GM12878 (cell line): ENCODE results near the gene HERC5. TPM values are rescaled to one million over a fixed set of nuclear protein-coding genes. Genes with fewer than 3 reads are reported as not detected.

ENCODE experiments used
- ATAC-seq: fragments of 200-7000 bp; cut with Tn5 transposase; 3 replicates; pipeline ENCODE4 v1.9.1; 2020; ENCODE audit warnings: mild to moderate bottlenecking, moderate library complexity
- BruUV-seq: library from RNA; stranded (reverse); fragments of 400-500 nt; replicated peaks from 2 replicates; lab custom pipeline; 2021; lab: Mats Ljungman, UMichigan
- CTCF ChIA-PET: fragments of 300-600 bp; sonication (Branson Sonifier 250); formaldehyde crosslinking; extraction: SDS; loops from one replicate; lab custom pipeline; 2021; ENCODE audit warnings: inconsistent platforms; lab: Yijun Ruan, JAX
- POLR2A ChIA-PET: fragments of 350-600 bp; formaldehyde crosslinking; extraction: SDS; loops from one replicate; lab custom pipeline; 2021; ENCODE audit warnings: inconsistent platforms; lab: Charles Lee
- RAD21 ChIA-PET: fragments of 300-600 bp; sonication (Branson Sonifier 250); formaldehyde crosslinking; loops from one replicate; lab custom pipeline; 2023; ENCODE audit warnings: antibody characterized with exemption; ENCODE audit not compliant: unreplicated experiment; lab: Charles Lee
- SMC1A ChIA-PET: fragments of 300-600 bp; sonication (Branson Sonifier 250); formaldehyde crosslinking; loops from one replicate; lab custom pipeline; 2023; ENCODE audit not compliant: unreplicated experiment, uncharacterized antibody; lab: Charles Lee
- DNase-seq: peaks from one replicate; pipeline ENCODE4 v3.0.0-alpha.2; 2011; ENCODE audit warnings: low read depth, low spot score
- FAIRE-seq: peaks from 3 replicates; lab custom pipeline; 2011; peaks lifted over from hg19 to GRCh38; lab: Jason Lieb, UNC
- H2AFZ ChIP-seq: 2 replicates; pipeline ENCODE4 v1.6.0; 2011; ENCODE audit warnings: low read depth, low read length, control low read depth; ENCODE audit not compliant: control insufficient read depth
- H3K27ac ChIP-seq: 2 replicates; pipeline ENCODE4 v1.5.1; 2011; ENCODE audit warnings: control low read depth; ENCODE audit not compliant: control insufficient read depth, insufficient read depth
- H3K27me3 ChIP-seq, 2 experiments: replicated peaks in 1 of 2; 2 replicates each; pipeline versions ENCODE4 v1.6.0 to v1.6.1; 2011; ENCODE audit warnings: low read length in 1 of 2; ENCODE audit not compliant: control insufficient read depth in 2 of 2, insufficient read depth in 2 of 2
- H3K36me3 ChIP-seq, 2 experiments: 2 replicates each; pipeline ENCODE4 v1.5.1; 2011; ENCODE audit warnings: low read length in 1 of 2; ENCODE audit not compliant: control insufficient read depth in 2 of 2, insufficient read depth in 2 of 2
- H3K4me1 ChIP-seq: 2 replicates; pipeline ENCODE4 v1.6.1; 2011; ENCODE audit warnings: mild to moderate bottlenecking, low read length, moderate library complexity, mixed read lengths; ENCODE audit not compliant: control insufficient read depth, insufficient read depth
- H3K4me2 ChIP-seq: 2 replicates; pipeline ENCODE4 v1.6.0; 2011; ENCODE audit warnings: control low read depth; ENCODE audit not compliant: control insufficient read depth, insufficient read depth
- H3K4me3 ChIP-seq: fragments of 200-600 bp; sonication (generic); 2 replicates; pipeline ENCODE4 v1.5.1; 2016
- H3K79me2 ChIP-seq: 2 replicates; pipeline ENCODE4 v1.6.0; 2011; ENCODE audit warnings: low read length; ENCODE audit not compliant: control insufficient read depth, insufficient read depth
- H3K9ac ChIP-seq: 2 replicates; pipeline ENCODE4 v1.8.0; 2011; ENCODE audit warnings: low read length, control low read depth, mixed read lengths; ENCODE audit not compliant: control insufficient read depth, insufficient read depth
- H3K9me3 ChIP-seq: replicated peaks from 3 replicates; pipeline ENCODE4 v1.5.1; 2011; ENCODE audit warnings: mild to moderate bottlenecking, low read length; ENCODE audit not compliant: control insufficient read depth, insufficient read depth
- H4K20me1 ChIP-seq: 2 replicates; pipeline ENCODE4 v1.6.0; 2011; ENCODE audit not compliant: control insufficient read depth, insufficient read depth
- CBX3 ChIP-seq: fragments of 200-600 bp; sonication (generic); IDR thresholded peaks from 2 replicates; pipeline ENCODE4 v1.6.1; 2016; ENCODE audit warnings: low read depth, borderline replicate concordance
- GABPA ChIP-seq: IDR thresholded peaks from 2 replicates; pipeline ENCODE4 v1.6.1; 2014; ENCODE audit warnings: antibody characterized with exemption, low read depth, mild to moderate bottlenecking, inconsistent platforms
- MTA2 ChIP-seq: fragments of 450-650 bp; IDR thresholded peaks from 2 replicates; pipeline ENCODE4 v1.6.1; 2016; ENCODE audit warnings: low read depth, mild to moderate bottlenecking, moderate library complexity
- PAX8 ChIP-seq: fragments of 450-650 bp; IDR thresholded peaks from 2 replicates; pipeline ENCODE4 v1.6.1; 2017; ENCODE audit warnings: mild to moderate bottlenecking, moderate library complexity
- PRDM15 ChIP-seq: fragments of 450-650 bp; formaldehyde crosslinking; IDR thresholded peaks from 2 replicates; pipeline ENCODE4 v1.4.0; 2020; ENCODE audit warnings: mild to moderate bottlenecking, moderate library complexity
- RFX5 ChIP-seq: IDR thresholded peaks from 2 replicates; pipeline ENCODE4 v1.6.1; 2011; ENCODE audit warnings: low read depth, low read length, improper control_type of control experiment
- SIN3A ChIP-seq: IDR thresholded peaks from 2 replicates; pipeline ENCODE4 v1.6.1; 2012; ENCODE audit warnings: low read depth, low read length, improper control_type of control experiment
- SUPT20H ChIP-seq: IDR thresholded peaks from 2 replicates; pipeline ENCODE4 v1.6.1; 2011; ENCODE audit warnings: low read depth, mild to moderate bottlenecking, low read length, moderate library complexity, borderline replicate concordance; ENCODE audit not compliant: control insufficient read depth
- TCF12 ChIP-seq: IDR thresholded peaks from 2 replicates; pipeline ENCODE4 v1.6.1; 2011; ENCODE audit warnings: low read depth, mild to moderate bottlenecking, low read length
- ZNF217 ChIP-seq: fragments of 450-650 bp; IDR thresholded peaks from 2 replicates; pipeline ENCODE4 v1.6.1; 2017; ENCODE audit warnings: antibody characterized with exemption, mild to moderate bottlenecking
- WGBS: methylation state at CpG from one replicate; pipeline ENCODE4 v1.1.6; 2016; ENCODE audit warnings: low lambda C conversion rate; ENCODE audit not compliant: insufficient replicate concordance, insufficient coverage; ENCODE audit errors: missing lambda C conversion rate; 5-methylcytosine and 5-hydroxymethylcytosine counted together
- in situ Hi-C: fragments of 300-500 bp; cut with MboI; formaldehyde crosslinking; loops from 9 replicates; pipeline ENCODE4 v1.14.3; 2018; ENCODE audit warnings: mixed read lengths
- intact Hi-C: fragments of 100-400 bp; cut with micrococcal nuclease; formaldehyde crosslinking; loops from one replicate; pipeline ENCODE4 v1.14.2; 2022; ENCODE audit not compliant: unreplicated experiment
- polyA plus RNA-seq, 11 experiments: library from polyadenylated mRNA; depleted of rRNA in 4 of 11; unstranded in 6 of 11; stranded (reverse) in 5 of 11; fragments of >200 nt; fragmentation: Nextera tagmentation in 4 of 11; fragmentation: Illumina TruSeq in 1 of 11; extraction: Ambion mirVana in 4 of 11; extraction: Trizol in 1 of 11; gene quantifications; 1 replicate in 1 of 11; 2 replicates in 10 of 11; pipeline versions ENCODE4 v1.2.1 to v1.2.3, GENCODE V29; 2011 to 2016; ENCODE audit warnings: inconsistent platforms in 2 of 11, missing spikeins in 2 of 11, low read depth in 1 of 11
- total RNA-seq, 4 experiments: library from RNA; depleted of rRNA in 3 of 4; stranded (reverse); fragments of >200 nt in 3 of 4; fragmentation: Illumina TruSeq in 1 of 4; extraction: Trizol in 1 of 4; gene quantifications; 2 replicates each; pipeline versions ENCODE4 v1.2.1 to v1.2.3, GENCODE V29; 2013 to 2021
- TF ChIP-seq, protein P1 (sequence below): fragments of 450-650 bp; IDR thresholded peaks from 2 replicates; pipeline ENCODE4 v1.6.1; 2017; ENCODE audit warnings: borderline replicate concordance
- TF ChIP-seq, protein P2 (sequence below): IDR thresholded peaks from 2 replicates; pipeline ENCODE4 v1.6.1; 2012; ENCODE audit warnings: low read depth, low read length, improper control_type of control experiment

Gene HERC5
- total and polyA plus RNA-seq, 10 of the 15 experiments (the other 5 are each of a cell fraction or from before 2014, with no cell fraction given): 12.5 to 60.7 (median 25.1) TPM

DNA sequence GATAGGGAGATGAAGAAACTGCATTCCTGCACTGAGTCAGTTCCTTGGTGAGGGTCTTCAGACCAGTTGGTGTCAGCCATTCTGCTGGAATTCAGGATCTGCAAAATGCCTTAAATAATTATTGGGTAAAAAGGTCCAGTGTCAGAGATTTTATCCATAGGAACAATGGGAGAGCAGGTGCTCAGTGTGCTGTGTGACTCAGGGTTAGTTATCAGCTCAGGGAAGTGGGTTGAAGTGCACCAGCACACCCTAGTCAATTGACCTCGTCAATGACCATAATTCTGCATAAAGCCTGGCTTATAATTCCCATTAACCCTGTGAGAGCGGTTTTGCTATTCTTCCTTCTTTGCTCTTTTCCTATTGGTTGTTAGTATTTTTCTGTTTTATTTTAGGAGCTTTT is 40.9 kb upstream of the HERC5 start (continued):
- TF ChIP-seq, protein P1, sequence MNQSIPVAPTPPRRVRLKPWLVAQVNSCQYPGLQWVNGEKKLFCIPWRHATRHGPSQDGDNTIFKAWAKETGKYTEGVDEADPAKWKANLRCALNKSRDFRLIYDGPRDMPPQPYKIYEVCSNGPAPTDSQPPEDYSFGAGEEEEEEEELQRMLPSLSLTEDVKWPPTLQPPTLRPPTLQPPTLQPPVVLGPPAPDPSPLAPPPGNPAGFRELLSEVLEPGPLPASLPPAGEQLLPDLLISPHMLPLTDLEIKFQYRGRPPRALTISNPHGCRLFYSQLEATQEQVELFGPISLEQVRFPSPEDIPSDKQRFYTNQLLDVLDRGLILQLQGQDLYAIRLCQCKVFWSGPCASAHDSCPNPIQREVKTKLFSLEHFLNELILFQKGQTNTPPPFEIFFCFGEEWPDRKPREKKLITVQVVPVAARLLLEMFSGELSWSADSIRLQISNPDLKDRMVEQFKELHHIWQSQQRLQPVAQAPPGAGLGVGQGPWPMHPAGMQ: no peak
- TF ChIP-seq PRDM15 (CRISPR knock-in tag) (no peak), SUPT20H (no peak), CBX3 (no peak), SIN3A (no peak)

GRCh38 chr4:88418411-88418810 is 38.5 kb upstream of the HERC5 start:
- Histone ChIP-seq H3K27ac (no peak overlapping the region), H3K4me2 (no peak overlapping the region), H3K36me3 (peaks cover 0 to 5% of the 10 kb centered on the region in 2 experiments; a peak in 1 of 4 replicates), H3K27me3 (no peaks in the 10 kb centered on the region), H3K4me3 (no peak overlapping the region), H3K9me3 (no peaks in the 10 kb centered on the region; the same call in 2 of the 3 replicates), H4K20me1 (no peaks in the 10 kb centered on the region), H3K9ac (no peak overlapping the region), H2AFZ (no peak overlapping the region), H3K79me2 (no peaks in the 10 kb centered on the region), H3K4me1 (peaks cover 6% of the 10 kb centered on the region; the same call in 1 of the 2 replicates)
- WGBS: 89% methylated on average over 3 of the region's 3 CpGs
- intact Hi-C loops (no loop called here), in situ Hi-C loops (no loop called here)
- ChIA-PET RAD21 (interaction anchor here (1.1 kb wide), 1 partner anchor 37 kb away, joined by 3 read pairs; no protein-coding TSS in a partner anchor), CTCF (interaction anchor here (0.7 to 2.0 kb wide), 4 partner anchors 10 to 139 kb away, joined by 3 to 6 read pairs (median 4); no protein-coding TSS in a partner anchor), POLR2A (interaction anchor here (0.8 to 1.3 kb wide), 2 partner anchors 10 to 37 kb away, joined by 3 to 5 read pairs; no protein-coding TSS in a partner anchor), SMC1A (interaction anchor here (0.6 to 2.4 kb wide), 10 partner anchors 9 to 951 kb away, joined by 3 to 8 read pairs (median 4); no protein-coding TSS in a partner anchor)
- BruUV-seq: no TSS peak
- no peak for FAIRE-seq
- DNase-seq: no peak
- no peak for ATAC-seq
- TF ChIP-seq PAX8 (no peak), ZNF217 (no peak), MTA2 (no peak), RFX5 (no peak), GABPA (no peak), TCF12 (no peak)
- TF ChIP-seq, protein P2, sequence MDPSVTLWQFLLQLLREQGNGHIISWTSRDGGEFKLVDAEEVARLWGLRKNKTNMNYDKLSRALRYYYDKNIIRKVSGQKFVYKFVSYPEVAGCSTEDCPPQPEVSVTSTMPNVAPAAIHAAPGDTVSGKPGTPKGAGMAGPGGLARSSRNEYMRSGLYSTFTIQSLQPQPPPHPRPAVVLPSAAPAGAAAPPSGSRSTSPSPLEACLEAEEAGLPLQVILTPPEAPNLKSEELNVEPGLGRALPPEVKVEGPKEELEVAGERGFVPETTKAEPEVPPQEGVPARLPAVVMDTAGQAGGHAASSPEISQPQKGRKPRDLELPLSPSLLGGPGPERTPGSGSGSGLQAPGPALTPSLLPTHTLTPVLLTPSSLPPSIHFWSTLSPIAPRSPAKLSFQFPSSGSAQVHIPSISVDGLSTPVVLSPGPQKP: no peak
